SIG-M5 treated with dmso at 0.1 percent for 504 hours (cell line): Measurements from ENCODE around the gene OR1B1.
"Not testable (repeated sequence)": the region's sequence is repeated elsewhere in the genome, so short reads cannot be mapped to it uniquely, and the experiment has no call there.

Source experiments
- DNase-seq: peaks from one replicate; lab custom pipeline; 2025; ENCODE audit not compliant: unreplicated experiment; lab: John Stamatoyannopoulos, UW

OR1B1 gene

DNA sequence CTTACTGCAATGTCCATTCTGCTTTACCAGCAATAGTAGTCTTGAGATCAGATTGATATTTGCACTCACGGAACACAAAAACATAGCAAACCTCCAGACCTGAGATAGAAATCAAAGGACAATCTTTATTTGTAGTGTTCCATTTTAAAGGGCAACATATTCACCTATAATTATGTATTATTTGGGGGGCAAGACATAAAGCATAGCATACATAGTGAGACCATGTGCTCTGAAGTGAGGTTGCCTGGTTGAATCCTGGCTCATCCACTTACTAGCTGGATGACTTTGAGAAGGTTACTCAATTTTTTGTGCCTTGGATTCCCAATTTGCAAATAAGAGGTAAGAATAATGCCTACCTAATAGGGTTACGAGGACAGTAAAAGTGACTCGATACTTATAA, at the start of gene OR1B1:
TSS of gene OR1B1 (minus strand) at position 101 of the 400 bp plus-strand sequence.
- DNase-seq = no peak

DNA sequence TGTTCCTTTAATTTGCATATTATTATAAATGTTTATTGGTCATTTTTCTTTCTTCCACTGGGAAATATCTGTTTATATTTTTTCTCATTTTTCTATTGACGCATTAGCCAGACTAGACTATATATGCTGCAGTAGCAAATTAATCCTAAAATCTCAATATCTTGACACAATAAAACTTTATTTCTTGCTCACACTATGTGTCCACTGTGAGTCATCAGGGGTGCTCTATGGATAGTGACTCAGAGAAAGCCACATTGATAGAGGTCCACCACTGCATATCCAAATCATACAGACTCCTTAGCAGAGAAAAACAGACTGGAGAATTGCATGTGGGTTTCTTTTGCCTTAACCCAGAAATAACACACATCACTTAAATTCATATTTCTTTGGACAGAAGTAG, 38.3 kb upstream of the OR1B1 start:
- no peak for DNase-seq

DNA sequence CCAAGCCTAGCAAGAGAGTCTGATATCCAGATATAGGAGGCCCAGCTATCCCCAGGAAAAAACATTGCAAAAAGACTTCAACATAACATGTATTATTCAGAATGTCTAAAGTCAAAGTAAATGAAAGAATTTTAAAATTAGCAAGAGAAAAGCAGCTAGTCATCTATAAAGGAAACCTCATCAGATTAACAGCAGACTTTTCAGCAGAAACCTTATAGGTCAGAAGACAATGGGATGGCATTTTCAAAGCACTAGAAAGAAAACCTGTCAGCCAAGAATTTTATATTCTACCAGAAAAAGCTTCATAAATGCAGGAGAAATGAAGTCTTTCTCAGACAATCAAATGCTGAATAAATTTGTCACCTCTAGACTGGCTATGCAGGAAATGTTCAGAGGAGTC, 27.4 kb upstream of the OR1B1 start:
- no peak for DNase-seq

DNA sequence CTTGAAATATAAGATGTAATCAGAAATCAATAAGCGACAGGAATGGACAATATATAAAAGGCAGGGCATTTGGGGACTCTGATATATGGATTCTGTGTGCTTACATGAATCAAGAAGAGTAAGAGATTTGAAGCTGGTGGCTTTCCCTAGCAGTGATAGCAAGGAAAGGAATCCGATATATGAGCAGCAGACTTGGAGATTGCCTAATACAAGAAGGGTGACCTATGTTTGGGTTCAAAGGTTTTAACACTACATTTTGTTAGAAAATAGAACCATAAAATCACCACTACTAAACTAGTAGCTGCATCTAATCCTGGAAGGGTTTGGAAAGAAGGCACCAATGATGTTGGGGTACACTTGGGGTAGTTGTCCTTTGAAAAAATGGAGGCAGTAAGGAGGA, 15.1 kb upstream of the OR1B1 start:
- DNase-seq = no peak

DNA sequence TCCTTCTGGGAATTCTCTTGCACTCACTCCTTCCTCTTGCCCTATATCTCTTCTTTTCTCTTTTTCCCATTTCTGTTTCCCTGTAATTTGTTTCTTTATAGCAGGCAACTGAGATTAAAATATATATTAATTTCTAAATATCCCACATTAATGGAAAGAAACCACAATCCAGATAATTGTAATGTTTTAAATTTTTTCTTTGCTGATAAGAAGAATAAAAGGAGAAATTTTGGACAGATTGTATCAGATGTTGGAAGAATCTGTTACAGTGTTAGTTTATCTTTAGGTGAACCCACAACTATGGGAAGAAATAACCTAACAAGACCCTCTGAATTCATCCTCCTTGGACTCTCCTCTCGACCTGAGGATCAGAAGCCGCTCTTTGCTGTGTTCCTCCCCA, 4.0 kb upstream of the OR1B1 start, which contains the start of gene OR1L1:
TSS of gene OR1L1 (plus strand) at position 301 of the 400 bp plus-strand sequence. CDS start at position 301, 0 bp downstream.
- no peak for DNase-seq

DNA sequence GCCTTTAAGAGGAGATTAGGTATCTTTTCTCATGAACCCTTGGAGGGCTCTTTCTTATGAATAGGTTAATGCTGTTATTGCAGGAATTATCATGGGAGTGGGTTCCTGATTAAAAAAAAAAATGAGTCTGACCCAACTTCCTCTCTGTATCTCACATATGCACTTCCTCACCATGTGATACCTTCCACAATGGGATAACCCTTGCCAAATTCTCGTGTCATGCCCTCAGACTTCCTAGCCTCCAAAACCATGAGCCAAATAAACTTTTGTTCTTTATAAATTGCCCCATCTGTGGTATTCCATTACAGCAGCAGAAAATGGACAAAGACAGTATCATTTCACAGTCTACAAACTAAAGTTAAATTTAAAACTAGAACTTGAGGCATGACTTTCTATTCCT, 1.0 kb downstream of the OR1B1 start:
- no peak for DNase-seq

DNA sequence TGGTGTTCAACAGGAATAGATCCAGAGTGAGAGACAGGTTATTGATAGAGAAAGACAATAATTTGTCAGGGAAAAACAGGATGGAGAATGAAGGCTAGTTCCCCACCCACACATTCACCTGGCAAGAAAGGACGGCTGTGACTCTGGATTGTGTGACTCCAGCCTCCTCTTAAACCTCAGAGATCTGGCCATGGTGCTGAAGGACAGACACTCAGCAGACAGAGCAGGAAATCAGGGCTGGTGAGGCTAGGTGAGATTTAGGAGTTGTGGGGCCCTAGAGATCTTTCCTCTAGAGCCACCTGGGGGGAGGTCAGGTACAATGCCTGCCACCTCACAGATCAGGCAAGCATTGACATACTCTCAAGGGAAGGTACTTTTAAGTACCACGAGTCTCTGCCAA, 15.2 kb downstream of the OR1B1 start:
- DNase-seq = no peak

DNA sequence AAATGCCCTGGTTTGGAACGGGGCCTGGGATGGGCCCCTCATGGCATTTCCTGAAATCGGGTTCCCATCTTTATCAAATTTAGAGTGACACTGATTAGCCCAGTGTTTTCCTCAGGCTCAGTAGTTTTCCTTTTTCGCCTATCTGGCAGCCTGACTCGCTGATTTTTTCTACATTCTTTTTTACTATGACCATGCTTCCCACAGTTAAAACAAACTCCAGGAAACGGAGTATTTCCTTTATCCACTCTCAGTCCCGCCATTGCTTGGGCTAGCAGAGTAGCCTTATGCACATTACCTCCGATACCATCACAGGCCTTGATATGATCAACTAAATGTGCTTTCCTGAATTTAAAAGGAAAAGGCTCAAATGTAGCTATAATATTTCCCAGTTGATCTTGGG, 37.4 kb downstream of the OR1B1 start:
- no peak for DNase-seq

DNA sequence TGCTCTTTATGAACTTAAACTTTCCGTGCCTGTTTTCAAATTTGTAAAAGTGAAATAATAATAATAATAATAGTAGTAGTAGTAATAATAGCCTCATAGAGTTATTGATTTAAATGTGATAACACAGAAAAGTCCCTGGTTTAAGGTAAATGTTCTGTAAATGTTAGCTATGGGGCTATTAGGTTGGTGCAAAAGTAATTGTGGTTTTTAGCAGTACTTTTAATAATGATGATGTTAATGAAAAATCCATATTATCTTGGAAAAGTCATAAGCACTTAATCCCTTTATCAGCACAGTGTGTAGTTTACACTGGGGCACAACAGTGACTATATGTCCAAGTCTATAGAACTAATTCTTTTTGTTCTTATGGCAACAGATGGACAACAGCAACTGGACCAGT, 43.1 kb downstream of the OR1B1 start, which contains the start of gene OR1Q1:
TSS of gene OR1Q1 (plus strand) at position 377 of the 400 bp plus-strand sequence. CDS start at position 377, 0 bp downstream.
- DNase-seq = no peak

DNA sequence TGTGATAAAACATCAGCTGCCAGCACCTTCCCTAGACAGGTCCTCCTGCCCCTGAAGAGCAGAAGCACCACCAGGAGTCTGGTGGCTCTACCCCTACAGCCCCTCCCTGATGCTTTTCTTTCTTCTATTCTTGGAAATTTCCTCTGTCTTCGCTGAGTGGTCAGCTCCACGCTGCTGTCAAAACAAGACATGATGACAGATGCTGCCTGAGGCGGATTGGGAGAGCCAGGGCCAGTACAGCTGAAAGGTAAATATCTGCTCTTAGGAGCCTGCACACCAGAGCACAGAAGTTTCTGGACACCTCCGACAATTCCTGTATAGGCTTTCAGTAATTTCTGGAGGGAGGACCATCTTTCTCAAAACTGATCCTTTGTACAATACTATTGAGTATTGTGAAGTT, 47.6 kb downstream of the OR1B1 start:
- DNase-seq = no peak

DNA sequence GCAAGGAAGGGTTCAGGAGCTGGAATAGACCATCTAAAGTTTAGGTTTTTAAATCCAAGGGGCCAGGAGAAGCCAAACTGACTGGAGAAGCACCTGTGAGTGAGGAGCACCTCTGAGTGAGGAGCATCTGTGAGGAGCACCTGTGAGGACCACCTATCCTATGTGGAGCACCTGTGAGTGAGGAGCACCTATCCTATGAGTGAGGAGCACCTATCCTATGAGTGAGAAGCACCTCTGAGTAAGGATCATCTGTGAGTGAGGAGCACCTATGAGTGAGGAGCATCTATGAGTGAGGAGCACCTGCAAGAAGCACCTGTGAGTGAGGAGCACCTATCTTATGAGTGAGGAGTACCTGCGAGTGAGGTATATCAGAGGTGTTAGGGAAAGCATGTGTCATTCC, 50.8 kb downstream of the OR1B1 start:
- DNase-seq = no peak

DNA sequence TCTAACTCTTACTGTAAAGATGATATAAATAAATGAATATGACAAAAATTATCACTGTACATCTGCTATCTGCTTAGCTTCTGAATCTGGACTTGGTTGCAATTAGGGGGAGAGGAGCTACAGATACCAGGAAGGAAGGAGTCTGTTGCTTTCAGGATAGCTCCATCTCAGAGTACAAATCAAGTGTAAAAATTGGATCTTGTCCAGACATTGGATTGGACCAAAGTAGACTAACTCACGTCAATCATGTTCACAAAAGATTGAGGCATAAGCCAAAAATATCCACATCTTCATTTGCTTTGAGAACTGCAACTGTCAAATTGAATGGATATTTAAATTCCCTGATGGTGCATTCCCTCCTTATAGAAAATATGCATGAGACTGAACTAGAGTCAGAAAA, 51.7 kb downstream of the OR1B1 start:
- DNase-seq = no peak

DNA sequence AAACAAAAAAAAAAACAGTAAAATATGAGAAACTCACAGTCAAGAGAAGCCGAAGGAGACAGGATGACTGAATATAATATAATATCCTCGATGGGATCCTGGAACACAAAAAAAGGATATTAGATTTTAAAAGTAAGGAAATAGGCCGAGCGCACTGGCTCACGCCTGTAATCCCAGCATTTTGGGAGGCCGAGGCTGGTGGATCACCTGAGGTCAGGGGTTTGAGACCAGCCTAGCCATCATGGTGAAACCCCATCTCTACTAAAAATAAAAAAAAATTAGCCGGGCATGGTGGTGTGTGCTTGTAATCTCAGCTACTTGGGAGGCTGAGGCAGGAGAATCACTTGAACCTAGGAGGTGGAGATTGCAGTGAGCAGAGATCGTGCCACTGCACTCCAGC, 74.1 kb downstream of the OR1B1 start, which contains the start of gene OR1L8:
TSS of gene OR1L8 (minus strand) at position 101 of the 400 bp plus-strand sequence. CDS start 14,907 bp downstream, outside the sequence.
- DNase-seq = not testable (repeated sequence)

DNA sequence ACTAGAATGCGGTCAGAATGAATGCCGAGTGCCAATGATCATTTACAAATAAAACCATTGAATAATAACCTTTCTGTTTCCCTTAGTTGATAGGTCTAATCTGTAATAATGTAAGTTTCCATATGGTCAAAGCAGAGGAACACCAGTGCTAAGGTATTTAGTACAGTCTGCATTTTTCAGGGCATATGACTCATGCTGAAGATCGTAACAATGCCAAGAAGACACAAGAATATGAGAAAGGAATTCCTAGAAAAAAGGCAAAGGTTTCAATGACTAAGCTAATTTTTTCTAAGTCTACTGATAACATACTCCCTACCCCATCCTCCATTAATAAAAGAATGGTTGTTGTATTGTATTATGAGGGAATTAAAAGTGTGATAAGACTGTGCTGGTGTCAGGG, 77.1 kb downstream of the OR1B1 start:
- no peak for DNase-seq

DNA sequence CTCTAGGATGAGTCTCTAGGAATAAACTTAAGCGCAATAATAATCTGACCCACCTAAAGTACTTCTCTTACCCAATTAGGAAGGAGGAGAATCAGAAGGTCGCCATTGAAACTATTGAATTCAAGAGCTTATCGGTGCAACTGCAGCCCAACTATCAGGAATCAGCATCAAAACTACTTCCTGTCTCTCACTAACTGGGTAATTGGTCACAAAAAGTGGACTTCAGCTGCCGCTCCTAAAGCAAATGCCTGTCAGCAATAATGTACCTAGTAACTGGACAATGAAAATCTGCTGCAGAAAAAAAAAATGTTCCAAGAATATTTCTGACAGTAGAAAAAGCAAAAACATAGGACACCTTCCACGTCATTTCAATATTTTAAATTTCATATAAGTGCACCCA, 77.6 kb downstream of the OR1B1 start:
- DNase-seq = no peak
